HL-60 (cell line): ENCODE measurements around the gene ST6GALNAC2.

Experiments used
- DNase-seq, 2 experiments: peaks; one replicate each; pipeline ENCODE4 v3.0.0-alpha.2; 2010 to 2020; ENCODE audit warnings: low read depth in 1 of 2, low spot score in 1 of 2
- H3K27ac ChIP-seq: fragments of 250-450 bp; sonication (Bioruptor Pico); replicated peaks from 2 replicates; pipeline ENCODE4 v1.5.1; 2020; ENCODE audit warnings: mild to moderate bottlenecking, moderate library complexity
- H3K27me3 ChIP-seq: fragments of 250-450 bp; sonication (Bioruptor Pico); 2 replicates; pipeline ENCODE4 v1.5.1; 2021; ENCODE audit warnings: mild to moderate bottlenecking, moderate library complexity; ENCODE audit not compliant: insufficient read depth, poor library complexity, severe bottlenecking
- H3K4me3 ChIP-seq: replicated peaks from 2 replicates; pipeline ENCODE4 v1.5.1; 2011; ENCODE audit warnings: mild to moderate bottlenecking, control low read depth, low read length; ENCODE audit not compliant: insufficient read depth
- GABPA ChIP-seq: IDR thresholded peaks from 2 replicates; pipeline ENCODE4 v1.6.1; 2012; ENCODE audit warnings: low read depth
- POLR2AphosphoS5 ChIP-seq: IDR thresholded peaks from 2 replicates; pipeline ENCODE4 v1.6.1; 2012; ENCODE audit warnings: low read depth
- SPI1 ChIP-seq: IDR thresholded peaks from 2 replicates; pipeline ENCODE4 v1.6.1; 2012; ENCODE audit warnings: low read depth, mild to moderate bottlenecking, borderline replicate concordance
- TF ChIP-seq, protein P1 (sequence below): IDR thresholded peaks from one replicate; pipeline ENCODE4 v1.5.1; 2011; ENCODE audit warnings: low read length, control low read depth, inconsistent platforms; ENCODE audit not compliant: insufficient read depth
- TF ChIP-seq, protein P2 (sequence below): IDR thresholded peaks from 2 replicates; pipeline ENCODE4 v1.6.1; 2012; ENCODE audit warnings: low read depth; ENCODE audit not compliant: insufficient replicate concordance

The ST6GALNAC2 gene

DNA sequence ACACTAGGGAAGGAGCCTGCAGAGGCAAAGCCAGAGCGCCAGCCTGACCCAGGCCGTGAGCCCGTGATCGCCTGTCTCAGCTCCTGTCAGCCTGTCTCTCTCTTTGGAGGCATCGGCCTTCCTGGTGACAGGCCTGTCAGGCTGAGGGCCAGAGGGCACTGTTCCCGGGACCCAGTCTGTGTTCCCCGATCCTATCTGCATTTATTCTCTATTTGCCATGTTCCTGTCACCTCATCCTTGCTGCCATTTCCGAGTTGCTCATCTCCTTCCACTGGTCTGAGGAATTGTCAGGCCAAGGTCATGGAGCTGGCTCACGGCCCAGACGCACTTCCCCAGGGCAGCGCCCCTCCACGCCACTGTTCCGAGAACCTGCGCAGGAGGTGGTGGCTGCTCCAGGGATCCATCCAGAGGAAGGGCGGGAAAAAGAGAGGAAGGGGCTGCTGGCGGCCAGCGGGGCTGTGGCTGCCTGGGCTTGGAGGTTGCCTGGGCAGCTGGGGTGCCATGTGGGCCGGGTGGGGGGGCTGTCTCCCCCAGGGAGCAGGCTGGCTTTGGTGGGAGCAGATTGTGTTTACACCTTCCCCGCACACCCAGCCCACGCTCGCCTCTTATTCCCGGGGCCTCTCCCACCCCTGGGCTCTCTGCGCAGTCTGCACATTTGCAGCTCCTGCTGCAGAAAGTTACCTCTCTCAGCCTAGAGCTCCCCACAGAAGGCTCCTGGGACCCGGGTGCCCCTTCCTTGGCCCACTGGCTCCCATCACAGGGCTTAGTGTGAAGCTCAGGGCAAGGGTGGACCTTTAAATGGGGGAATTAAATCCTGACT, 40.9 kb downstream of the ST6GALNAC2 start:
- DNase-seq = no peak
- no peak overlapping the region for H3K27ac ChIP-seq
- TF ChIP-seq GABPA = no peak
- TF ChIP-seq, protein P1, sequence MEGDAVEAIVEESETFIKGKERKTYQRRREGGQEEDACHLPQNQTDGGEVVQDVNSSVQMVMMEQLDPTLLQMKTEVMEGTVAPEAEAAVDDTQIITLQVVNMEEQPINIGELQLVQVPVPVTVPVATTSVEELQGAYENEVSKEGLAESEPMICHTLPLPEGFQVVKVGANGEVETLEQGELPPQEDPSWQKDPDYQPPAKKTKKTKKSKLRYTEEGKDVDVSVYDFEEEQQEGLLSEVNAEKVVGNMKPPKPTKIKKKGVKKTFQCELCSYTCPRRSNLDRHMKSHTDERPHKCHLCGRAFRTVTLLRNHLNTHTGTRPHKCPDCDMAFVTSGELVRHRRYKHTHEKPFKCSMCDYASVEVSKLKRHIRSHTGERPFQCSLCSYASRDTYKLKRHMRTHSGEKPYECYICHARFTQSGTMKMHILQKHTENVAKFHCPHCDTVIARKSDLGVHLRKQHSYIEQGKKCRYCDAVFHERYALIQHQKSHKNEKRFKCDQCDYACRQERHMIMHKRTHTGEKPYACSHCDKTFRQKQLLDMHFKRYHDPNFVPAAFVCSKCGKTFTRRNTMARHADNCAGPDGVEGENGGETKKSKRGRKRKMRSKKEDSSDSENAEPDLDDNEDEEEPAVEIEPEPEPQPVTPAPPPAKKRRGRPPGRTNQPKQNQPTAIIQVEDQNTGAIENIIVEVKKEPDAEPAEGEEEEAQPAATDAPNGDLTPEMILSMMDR = no peak
- TF ChIP-seq POLR2AphosphoS5 = no peak
- TF ChIP-seq, protein P2, sequence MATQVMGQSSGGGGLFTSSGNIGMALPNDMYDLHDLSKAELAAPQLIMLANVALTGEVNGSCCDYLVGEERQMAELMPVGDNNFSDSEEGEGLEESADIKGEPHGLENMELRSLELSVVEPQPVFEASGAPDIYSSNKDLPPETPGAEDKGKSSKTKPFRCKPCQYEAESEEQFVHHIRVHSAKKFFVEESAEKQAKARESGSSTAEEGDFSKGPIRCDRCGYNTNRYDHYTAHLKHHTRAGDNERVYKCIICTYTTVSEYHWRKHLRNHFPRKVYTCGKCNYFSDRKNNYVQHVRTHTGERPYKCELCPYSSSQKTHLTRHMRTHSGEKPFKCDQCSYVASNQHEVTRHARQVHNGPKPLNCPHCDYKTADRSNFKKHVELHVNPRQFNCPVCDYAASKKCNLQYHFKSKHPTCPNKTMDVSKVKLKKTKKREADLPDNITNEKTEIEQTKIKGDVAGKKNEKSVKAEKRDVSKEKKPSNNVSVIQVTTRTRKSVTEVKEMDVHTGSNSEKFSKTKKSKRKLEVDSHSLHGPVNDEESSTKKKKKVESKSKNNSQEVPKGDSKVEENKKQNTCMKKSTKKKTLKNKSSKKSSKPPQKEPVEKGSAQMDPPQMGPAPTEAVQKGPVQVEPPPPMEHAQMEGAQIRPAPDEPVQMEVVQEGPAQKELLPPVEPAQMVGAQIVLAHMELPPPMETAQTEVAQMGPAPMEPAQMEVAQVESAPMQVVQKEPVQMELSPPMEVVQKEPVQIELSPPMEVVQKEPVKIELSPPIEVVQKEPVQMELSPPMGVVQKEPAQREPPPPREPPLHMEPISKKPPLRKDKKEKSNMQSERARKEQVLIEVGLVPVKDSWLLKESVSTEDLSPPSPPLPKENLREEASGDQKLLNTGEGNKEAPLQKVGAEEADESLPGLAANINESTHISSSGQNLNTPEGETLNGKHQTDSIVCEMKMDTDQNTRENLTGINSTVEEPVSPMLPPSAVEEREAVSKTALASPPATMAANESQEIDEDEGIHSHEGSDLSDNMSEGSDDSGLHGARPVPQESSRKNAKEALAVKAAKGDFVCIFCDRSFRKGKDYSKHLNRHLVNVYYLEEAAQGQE = no peak
- TF ChIP-seq SPI1 = no peak
- peaks cover 8% of the 10 kb centered on the region for H3K27me3 ChIP-seq
- H3K4me3 ChIP-seq = no peak overlapping the region

DNA sequence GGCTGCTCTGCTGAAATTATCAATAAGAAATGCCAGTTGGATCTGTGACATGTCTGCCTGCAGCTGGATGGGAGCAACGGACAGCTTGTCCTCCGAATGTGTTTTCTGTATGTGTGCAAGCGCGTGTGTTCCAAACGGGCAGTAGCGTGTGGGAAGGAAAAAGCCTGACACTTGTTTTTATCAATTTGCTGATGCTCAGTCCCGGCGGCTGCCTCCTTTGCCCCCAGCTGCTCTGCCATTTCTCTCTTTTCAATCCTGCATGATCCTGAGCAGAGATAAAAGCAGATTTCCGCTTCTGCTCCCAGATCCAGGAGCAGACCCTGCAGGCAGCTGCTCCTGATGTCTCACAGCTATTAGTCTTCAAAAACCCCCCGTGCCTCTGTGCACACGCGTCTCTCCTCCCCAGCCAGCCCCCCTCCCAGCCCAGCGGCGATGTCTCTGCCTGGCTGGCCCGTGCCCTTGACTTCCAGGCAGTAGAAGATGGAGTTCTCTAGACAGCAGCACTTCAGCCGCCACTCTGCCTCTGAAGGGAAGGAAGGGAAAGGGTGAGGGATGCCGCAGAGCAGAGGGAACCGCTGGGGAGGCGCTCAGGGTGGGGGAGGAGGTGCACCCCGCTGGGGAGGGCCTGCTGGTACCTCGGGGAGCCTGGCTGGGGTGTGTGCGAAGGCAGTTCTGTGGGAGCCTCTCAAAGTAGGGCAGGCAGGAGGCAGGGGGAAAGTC, 41.7 kb downstream of the ST6GALNAC2 start:
- no peak for DNase-seq
- TF ChIP-seq, protein P2 = no peak
- TF ChIP-seq POLR2AphosphoS5 (no peak), SPI1 (no peak), GABPA (no peak)
- TF ChIP-seq, protein P1 = no peak
- H3K4me3 ChIP-seq = no peak overlapping the region

DNA sequence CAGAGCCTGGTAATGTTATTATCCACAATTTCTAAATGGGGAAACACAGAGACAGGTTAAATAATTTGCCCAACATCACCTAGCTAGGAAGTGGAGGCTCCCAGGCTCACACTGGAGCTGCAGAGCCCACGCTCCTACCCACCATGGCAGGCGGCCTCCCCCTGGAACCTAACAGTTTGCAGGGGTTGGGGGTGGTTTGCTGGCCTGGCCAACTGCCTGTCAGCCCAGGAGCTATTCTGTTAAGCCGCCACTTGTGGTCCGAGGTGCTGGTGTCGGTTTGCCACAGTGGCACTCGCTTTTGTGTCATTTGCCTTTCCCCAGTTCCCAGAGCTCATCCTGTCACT, 42.2 kb downstream of the ST6GALNAC2 start:
- Histone ChIP-seq H3K4me3 (no peak overlapping the region), H3K27ac (no peak overlapping the region), H3K27me3 (peaks cover 16% of the 10 kb centered on the region)
- TF ChIP-seq SPI1 (no peak), POLR2AphosphoS5 (no peak), GABPA (no peak)
- TF ChIP-seq, protein P1 = no peak
- TF ChIP-seq, protein P2 = no peak
- DNase-seq = no peak

More for the DNA sequence above, 41.7 kb downstream of the ST6GALNAC2 start:
- H3K27ac ChIP-seq = no peak overlapping the region
- peaks cover 11% of the 10 kb centered on the region for H3K27me3 ChIP-seq
